Mucosa of rectum (tissue), 2 donors: Measurements from ENCODE around the gene NIT2.
A peak's percentile ranks its signal among the peaks of the same experiment; 100 is the strongest.

Experiments
- H3K27ac ChIP-seq, 2 donors: one replicate each; pipeline ENCODE4 v1.7.0; 2013; ENCODE audit warnings: inconsistent platforms in 2 of 2, low read depth in 2 of 2, low read length in 2 of 2
- H3K27me3 ChIP-seq, 2 donors: one replicate each; pipeline ENCODE4 v1.7.0; 2013; ENCODE audit warnings: low read length in 2 of 2; ENCODE audit not compliant: control insufficient read depth in 2 of 2, insufficient read depth in 2 of 2
- H3K36me3 ChIP-seq, 2 donors: one replicate each; pipeline ENCODE4 v1.7.0; 2013; ENCODE audit warnings: low read length in 2 of 2; ENCODE audit not compliant: control insufficient read depth in 2 of 2, insufficient read depth in 2 of 2
- H3K4me1 ChIP-seq, 2 donors: one replicate each; pipeline ENCODE4 v1.7.0; 2013; ENCODE audit warnings: low read length in 2 of 2, mild to moderate bottlenecking in 1 of 2; ENCODE audit not compliant: control insufficient read depth in 2 of 2, insufficient read depth in 2 of 2
- H3K4me3 ChIP-seq, 2 donors: one replicate each; pipeline ENCODE4 v1.7.0; 2013; ENCODE audit warnings: low read length in 2 of 2
- H3K9ac ChIP-seq, 2 donors: one replicate each; pipeline ENCODE4 v1.7.0; 2013; ENCODE audit warnings: low read length in 2 of 2, low read depth in 1 of 2, mild to moderate bottlenecking in 1 of 2
- H3K9me3 ChIP-seq, 2 donors: one replicate each; pipeline ENCODE4 v1.7.0; 2013; ENCODE audit warnings: low read length in 2 of 2; ENCODE audit not compliant: control insufficient read depth in 2 of 2
- donor health status: healthy.
- donor health status: Normal muscosa, but diverticular disease.

Gene NIT2

GRCh38 chr3:100402256-100402655 is 67.7 kb downstream of the NIT2 start:
- no peaks in the 10 kb centered on the region for H3K9me3 ChIP-seq
- peaks cover 13 to 18% of the 10 kb centered on the region in 2 donors for H3K4me1 ChIP-seq
- peak overlapping the region; percentile 89 to 94 for H3K9ac ChIP-seq
- H3K27ac ChIP-seq = no peak overlapping the region
- no peaks in the 10 kb centered on the region for H3K27me3 ChIP-seq
- peak overlapping the region; percentile 100 for H3K4me3 ChIP-seq
- no peaks in the 10 kb centered on the region for H3K36me3 ChIP-seq

GRCh38 chr3:100402891-100403290 is 68.3 kb downstream of the NIT2 start:
- Histone ChIP-seq H3K27ac (no peak overlapping the region), H3K9me3 (no peaks in the 10 kb centered on the region), H3K9ac (no peak overlapping the region), H3K4me1 (peaks cover 13 to 18% of the 10 kb centered on the region in 2 donors), H3K4me3 (peak overlapping the region in 1 of 2 donors; percentile 100), H3K36me3 (no peaks in the 10 kb centered on the region), H3K27me3 (no peaks in the 10 kb centered on the region)

- H3K27ac ChIP-seq = no peak overlapping the region
- peaks cover 13 to 17% of the 10 kb centered on the region in 2 donors for H3K4me1 ChIP-seq
- H3K9me3 ChIP-seq = no peaks in the 10 kb centered on the region
- no peaks in the 10 kb centered on the region for H3K36me3 ChIP-seq
- no peak overlapping the region for H3K9ac ChIP-seq
- no peaks in the 10 kb centered on the region for H3K27me3 ChIP-seq
- H3K4me3 ChIP-seq = peak overlapping the region in 1 of 2 donors; percentile 17
These were observed 69.0 kb downstream of the NIT2 start for GRCh38 chr3:100403362-100404249.

GRCh38 chr3:100404250-100404548 is 69.6 kb downstream of the NIT2 start:
- H3K36me3 ChIP-seq = no peaks in the 10 kb centered on the region
- H3K9ac ChIP-seq = no peak overlapping the region
- peaks cover 12 to 14% of the 10 kb centered on the region in 2 donors for H3K4me1 ChIP-seq
- H3K9me3 ChIP-seq = no peaks in the 10 kb centered on the region
- no peak overlapping the region for H3K27ac ChIP-seq
- no peaks in the 10 kb centered on the region for H3K27me3 ChIP-seq
- no peak overlapping the region for H3K4me3 ChIP-seq

GRCh38 chr3:100407164-100407563 is 72.6 kb downstream of the NIT2 start:
- Histone ChIP-seq H3K27me3 (no peaks in the 10 kb centered on the region), H3K27ac (no peak overlapping the region), H3K9ac (no peak overlapping the region), H3K4me3 (no peak overlapping the region), H3K9me3 (no peaks in the 10 kb centered on the region), H3K36me3 (no peaks in the 10 kb centered on the region), H3K4me1 (peaks cover 3 to 4% of the 10 kb centered on the region in 2 donors)

- Histone ChIP-seq H3K4me3 (no peak overlapping the region), H3K36me3 (no peaks in the 10 kb centered on the region), H3K27me3 (no peaks in the 10 kb centered on the region), H3K9ac (no peak overlapping the region), H3K4me1 (no peaks in the 10 kb centered on the region), H3K9me3 (no peaks in the 10 kb centered on the region), H3K27ac (no peak overlapping the region)
These were observed 73.5 kb downstream of the NIT2 start for GRCh38 chr3:100407977-100408532.
